HG03378 (cell line): ENCODE data around the gene RPS6KL1.
"Not testable (repeated sequence)": the region's sequence is repeated elsewhere in the genome, so short reads cannot be mapped to it uniquely, and the experiment has no call there.

Experiments used
- ATAC-seq: cut with Tn5 transposase; IDR thresholded peaks from one replicate; pipeline ENCODE4 v1.9.1; 2021; ENCODE audit warnings: mild to moderate bottlenecking, moderate library complexity; ENCODE audit not compliant: unreplicated experiment

The RPS6KL1 gene

GRCh38 chr14:74938531-74939495 lies 15.8 kb upstream of the RPS6KL1 start:
- ATAC-seq, result no peak

GRCh38 chr14:74937171-74937570 lies 14.1 kb upstream of the RPS6KL1 start:
- ATAC-seq, result no peak

- no peak for ATAC-seq
These were observed 13.7 kb upstream of the RPS6KL1 start for GRCh38 chr14:74936731-74937130.

- ATAC-seq, result no peak
These were observed 13.1 kb upstream of the RPS6KL1 start for GRCh38 chr14:74936151-74936550.

- no peak for ATAC-seq
These were observed 12.3 kb upstream of the RPS6KL1 start for GRCh38 chr14:74935360-74935680.

GRCh38 chr14:74934476-74935359 lies 11.7 kb upstream of the RPS6KL1 start:
- no peak for ATAC-seq

- no peak for ATAC-seq
These were observed 11.0 kb upstream of the RPS6KL1 start for GRCh38 chr14:74934041-74934440.

GRCh38 chr14:74932936-74933335 lies 9.9 kb upstream of the RPS6KL1 start:
- ATAC-seq, result not testable (repeated sequence)

- ATAC-seq, result no peak
These were observed 9.4 kb upstream of the RPS6KL1 start for GRCh38 chr14:74932401-74932901.

GRCh38 chr14:74931744-74932143 lies 8.7 kb upstream of the RPS6KL1 start:
- not testable (repeated sequence) for ATAC-seq

GRCh38 chr14:74929242-74929641 lies 6.2 kb upstream of the RPS6KL1 start:
- ATAC-seq, result no peak

- no peak for ATAC-seq
These were observed 4.2 kb upstream of the RPS6KL1 start for GRCh38 chr14:74927225-74927624.

GRCh38 chr14:74924061-74924460 lies 1.0 kb upstream of the RPS6KL1 start:
- no peak for ATAC-seq

GRCh38 chr14:74921987-74922751 lies 891 bp downstream of the RPS6KL1 start:
- no peak for ATAC-seq

- no peak for ATAC-seq
These were observed 1.9 kb downstream of the RPS6KL1 start for GRCh38 chr14:74921053-74921620.

- ATAC-seq, result no peak
These were observed 2.8 kb downstream of the RPS6KL1 start for GRCh38 chr14:74920281-74920680.

- ATAC-seq, result no peak
These were observed 3.5 kb downstream of the RPS6KL1 start for GRCh38 chr14:74919421-74920165.

- no peak for ATAC-seq
These were observed 4.7 kb downstream of the RPS6KL1 start for GRCh38 chr14:74918380-74918779.

GRCh38 chr14:74917646-74918081 lies 5.4 kb downstream of the RPS6KL1 start:
- no peak for ATAC-seq

- ATAC-seq, result no peak
These were observed 5.9 kb downstream of the RPS6KL1 start for GRCh38 chr14:74917178-74917543.
